Measurements from ENCODE around the gene ARMC9. TPM values are rescaled to one million over a fixed set of nuclear protein-coding genes. Genes with fewer than 3 reads are reported as not detected.
"Not testable (repeated sequence)": the region's sequence is repeated elsewhere in the genome, so short reads cannot be mapped to it uniquely, and the experiment has no call there.

The ARMC9 gene
- total RNA-seq, 2 donors from 2014 or later, result 31.6 to 61.9 TPM

DNA sequence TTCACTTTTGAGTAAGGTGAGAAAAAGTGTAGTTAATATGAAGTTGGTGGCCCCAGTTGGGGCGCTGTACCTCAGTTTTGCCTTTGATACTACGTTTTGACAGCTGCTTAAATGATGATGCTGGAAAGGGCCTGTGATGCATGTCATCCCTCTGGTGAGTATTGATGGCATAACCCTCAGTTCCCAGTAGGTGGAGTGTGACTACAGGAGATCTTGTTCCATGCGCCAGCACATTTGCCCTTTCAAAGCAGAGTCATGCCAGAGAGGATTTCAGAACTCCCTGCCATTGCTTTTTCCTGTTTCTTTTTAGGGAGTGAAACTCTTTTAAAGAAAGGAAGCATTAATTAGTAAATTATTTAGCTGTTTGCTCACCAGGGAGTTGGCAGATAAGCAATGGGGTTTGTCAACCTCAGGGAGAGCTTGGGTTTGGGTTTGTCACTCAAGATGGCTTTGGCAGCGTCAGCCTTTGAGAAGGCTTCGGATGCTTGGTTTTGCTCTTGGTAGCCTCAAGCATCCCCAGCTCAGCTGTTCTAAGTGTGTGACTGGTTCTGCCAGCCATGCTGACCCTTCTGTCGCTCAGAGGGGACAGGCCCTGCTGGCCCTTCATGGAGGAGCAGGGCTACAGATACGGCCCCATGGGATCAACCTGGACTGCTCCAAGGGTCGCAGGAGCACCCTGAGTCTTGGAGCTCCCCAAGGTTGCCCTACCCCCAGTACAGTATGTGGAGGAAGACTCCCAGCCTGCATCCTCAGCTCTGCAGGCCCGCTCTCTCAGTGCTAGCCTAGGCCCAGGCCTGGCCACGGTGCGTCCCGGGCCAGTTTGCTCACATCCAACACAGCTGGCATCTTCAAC, 29.1 kb downstream of the ARMC9 start:
- DNase-seq (ENCODE audit: low spot score), result no peak
- intact Hi-C loops (cut with DNase I), result loop anchor here in 1 of 2 donors (5.0 kb wide), 1 partner anchor 120 kb away; no protein-coding TSS in a partner anchor

DNA sequence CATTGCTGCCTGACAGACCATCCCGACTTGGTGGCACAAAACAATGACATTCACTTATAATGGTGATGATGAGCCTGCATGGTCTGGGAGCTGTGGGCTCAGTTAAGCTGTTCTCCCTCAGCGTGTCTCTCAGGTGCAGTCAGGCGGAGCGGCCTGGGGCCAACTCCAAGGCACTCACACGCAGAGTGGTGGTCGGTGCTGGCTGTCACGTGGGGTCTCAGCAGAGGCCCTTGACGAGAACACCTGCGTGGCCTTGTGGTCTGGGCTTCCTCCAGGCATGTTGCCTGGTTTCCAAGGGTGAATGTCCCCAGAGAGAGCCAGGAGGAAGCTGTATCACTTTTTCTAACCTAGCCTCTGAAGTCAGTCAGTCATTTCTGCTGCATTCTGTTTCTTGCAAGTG, 29.8 kb downstream of the ARMC9 start:
- intact Hi-C loops (cut with DNase I), result loop anchor here in 1 of 2 donors (5.0 kb wide), 1 partner anchor 121 kb away; no protein-coding TSS in a partner anchor
- DNase-seq (ENCODE audit: low spot score), result no peak

DNA sequence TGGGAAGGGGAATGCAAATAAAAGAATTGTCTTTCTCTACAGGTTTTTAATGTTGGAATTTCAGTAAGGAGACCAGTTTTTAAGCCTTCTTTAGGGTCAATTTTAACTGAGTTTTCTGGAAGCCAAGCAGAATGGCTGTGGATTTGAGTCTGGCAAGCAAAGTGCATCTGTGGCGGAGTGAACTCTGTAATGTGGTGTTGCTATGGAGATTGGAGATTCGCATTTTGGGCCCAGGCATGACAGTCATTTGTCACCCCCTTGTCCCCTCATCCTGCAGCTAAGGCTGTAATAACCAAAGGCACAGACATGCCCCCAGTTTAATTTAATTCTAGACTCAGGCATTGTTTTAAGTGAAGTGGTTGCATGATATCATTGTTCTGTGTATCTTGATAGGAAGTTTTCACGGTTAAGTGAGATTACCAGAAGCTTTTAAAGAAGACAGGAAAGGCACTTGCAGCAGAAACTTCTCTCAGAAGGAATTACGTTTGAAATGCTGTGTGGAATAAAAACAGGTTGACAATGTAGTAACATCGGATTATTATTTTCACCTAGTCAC, 30.6 kb downstream of the ARMC9 start:
- intact Hi-C loops (cut with DNase I), result loop anchor here in 1 of 2 donors (5.0 kb wide), 1 partner anchor 122 kb away; no protein-coding TSS in a partner anchor
- DNase-seq (ENCODE audit: low spot score), result no peak

DNA sequence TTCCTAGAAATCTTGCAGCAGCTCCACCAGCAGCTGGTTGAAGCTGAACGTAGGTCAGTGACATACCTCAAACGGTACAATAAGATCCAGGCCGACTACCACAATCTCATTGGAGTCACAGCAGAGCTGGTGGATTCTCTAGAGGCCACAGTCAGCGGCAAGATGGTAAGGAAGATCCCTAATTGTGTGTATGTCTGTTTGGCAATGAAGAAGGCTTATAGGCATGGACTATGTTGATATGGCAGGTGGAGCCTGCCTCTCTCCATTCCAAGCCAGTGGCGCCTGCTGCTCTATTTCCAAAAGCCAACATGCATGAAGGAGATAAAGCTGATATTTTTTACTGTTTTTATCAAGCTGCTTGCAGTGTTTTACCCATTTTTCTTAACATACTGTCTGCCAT, 36.8 kb downstream of the ARMC9 start:
- DNase-seq (ENCODE audit: low spot score), result no peak
- intact Hi-C loops (cut with DNase I), result loop anchor here in 1 of 2 donors (10.0 kb wide), 1 partner anchor 160 kb away; the partner anchor contains the start of gene B3GNT7

DNA sequence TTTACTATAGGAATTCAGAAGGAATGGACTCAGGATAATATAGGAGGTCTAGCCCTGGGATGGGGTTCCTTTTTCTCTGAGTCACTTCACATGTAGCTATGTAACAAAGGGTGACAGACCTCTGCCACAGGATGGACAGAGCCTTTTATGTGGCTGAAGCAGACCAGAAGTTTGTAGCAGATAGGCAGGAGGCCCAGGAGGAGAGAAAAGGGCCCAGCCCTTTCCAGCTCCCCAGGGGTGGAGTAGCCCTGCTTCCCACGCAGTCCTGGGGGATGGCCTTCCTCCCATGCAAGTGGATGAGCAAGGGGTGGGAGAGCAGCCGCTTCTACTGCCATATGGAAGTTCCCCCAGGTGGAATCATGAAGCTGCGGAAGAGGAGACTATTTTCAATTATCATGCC, 40.3 kb downstream of the ARMC9 start:
- intact Hi-C loops (cut with DNase I), result loop anchor here in 1 of 2 donors (10.0 kb wide), 1 partner anchor 156 kb away; the partner anchor contains the start of gene B3GNT7

GRCh38 chr2:231239751-231240150, 41.3 kb downstream of the ARMC9 start:
- no peak for DNase-seq (ENCODE audit: low spot score)

More for the DNA sequence above, 40.3 kb downstream of the ARMC9 start:
- no peak for DNase-seq (ENCODE audit: low spot score)

DNA sequence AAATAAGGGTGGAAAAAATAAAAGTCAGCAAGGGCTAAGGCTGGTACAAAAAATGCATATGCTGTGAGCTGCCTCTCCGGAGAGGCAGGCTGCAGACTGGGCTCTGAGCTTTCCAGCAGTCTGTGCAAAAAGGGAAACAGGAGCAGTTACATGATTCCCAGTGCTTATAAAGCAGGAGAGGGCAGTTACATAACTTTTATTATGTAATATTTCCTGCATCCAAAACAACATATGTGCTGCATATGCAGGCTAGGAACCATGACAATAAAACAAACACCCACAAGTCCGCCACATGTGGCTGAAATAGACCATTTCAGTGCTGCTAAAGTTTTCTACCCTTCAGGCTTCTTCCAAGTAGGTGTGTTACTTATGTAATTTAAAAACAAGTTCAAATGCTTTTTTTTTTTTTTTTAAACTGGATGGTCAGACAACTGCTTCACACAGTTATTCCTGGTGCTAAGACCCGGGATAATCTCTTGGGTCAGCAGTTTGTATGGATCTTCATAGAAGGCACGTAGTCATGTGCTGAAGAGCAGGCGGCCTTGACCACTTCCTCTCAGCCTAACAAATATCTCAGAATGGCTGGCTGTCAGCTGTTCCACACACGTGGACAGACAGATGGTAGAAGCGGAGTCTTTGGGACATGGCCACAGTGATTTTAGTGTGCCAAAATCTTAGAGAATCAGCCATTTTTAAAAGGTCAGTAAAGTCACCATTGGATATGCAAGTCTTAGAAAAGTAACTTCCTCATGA, 43.5 kb downstream of the ARMC9 start:
- intact Hi-C loops (cut with DNase I), result no loop called here
- no peak for DNase-seq (ENCODE audit: low spot score)

More at GRCh38 chr2:231239751-231240150, 41.3 kb downstream of the ARMC9 start:
- intact Hi-C loops (cut with DNase I), result loop anchor here in 1 of 2 donors (10.0 kb wide), 1 partner anchor 155 kb away; the partner anchor contains the start of gene B3GNT7

GRCh38 chr2:231243866-231244265, 45.4 kb downstream of the ARMC9 start:
- intact Hi-C loops (cut with DNase I), result loop anchor here in 1 of 2 donors (2.0 kb wide), 1 partner anchor 13 kb away; no protein-coding TSS in a partner anchor
- no peak for DNase-seq (ENCODE audit: low spot score)

DNA sequence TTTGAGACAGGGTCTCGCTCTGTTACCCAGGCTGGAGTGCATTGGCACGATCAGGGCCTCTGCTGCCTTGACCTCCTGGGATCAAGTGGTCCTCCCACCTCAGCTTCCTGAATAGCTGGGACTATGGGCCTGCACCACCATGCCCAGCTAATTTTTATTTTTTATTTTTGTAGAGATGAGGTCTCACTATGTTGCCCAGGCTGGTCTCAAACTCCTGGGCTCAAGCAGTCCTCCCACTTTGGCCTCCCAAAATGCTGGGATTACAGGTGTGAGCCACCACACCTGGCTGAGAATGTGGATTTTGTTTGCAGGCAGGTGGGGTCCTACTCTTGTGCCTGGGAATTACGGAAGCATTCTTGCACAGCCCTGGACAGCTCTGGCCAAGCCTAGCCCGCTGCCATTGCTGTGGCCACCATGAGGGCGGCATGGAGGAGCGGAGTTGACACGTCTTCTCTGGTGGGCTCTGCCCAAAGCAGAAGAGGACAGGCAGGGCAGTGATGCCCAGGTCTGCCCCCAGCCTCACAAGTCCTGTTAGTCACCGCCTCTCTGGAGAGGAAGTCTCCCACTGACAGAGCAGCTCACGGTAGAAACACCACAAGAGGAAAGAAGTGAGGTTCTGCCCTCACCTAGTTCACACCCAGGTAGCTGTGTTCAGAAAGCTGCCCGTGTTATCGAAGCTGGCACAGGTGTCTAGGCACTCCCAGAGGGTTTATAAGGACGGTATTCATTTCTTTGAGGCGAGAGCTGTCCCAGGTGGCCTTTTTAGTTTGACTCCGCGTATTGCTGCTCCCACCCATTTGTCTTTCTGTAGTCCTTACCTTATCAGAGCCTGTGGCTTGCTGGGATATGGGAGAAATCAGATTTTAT, 46.2 kb downstream of the ARMC9 start:
- intact Hi-C loops (cut with DNase I), result loop anchor here in 1 of 2 donors (2.0 kb wide), 1 partner anchor 14 kb away; no protein-coding TSS in a partner anchor
- no peak for DNase-seq (ENCODE audit: low spot score)

DNA sequence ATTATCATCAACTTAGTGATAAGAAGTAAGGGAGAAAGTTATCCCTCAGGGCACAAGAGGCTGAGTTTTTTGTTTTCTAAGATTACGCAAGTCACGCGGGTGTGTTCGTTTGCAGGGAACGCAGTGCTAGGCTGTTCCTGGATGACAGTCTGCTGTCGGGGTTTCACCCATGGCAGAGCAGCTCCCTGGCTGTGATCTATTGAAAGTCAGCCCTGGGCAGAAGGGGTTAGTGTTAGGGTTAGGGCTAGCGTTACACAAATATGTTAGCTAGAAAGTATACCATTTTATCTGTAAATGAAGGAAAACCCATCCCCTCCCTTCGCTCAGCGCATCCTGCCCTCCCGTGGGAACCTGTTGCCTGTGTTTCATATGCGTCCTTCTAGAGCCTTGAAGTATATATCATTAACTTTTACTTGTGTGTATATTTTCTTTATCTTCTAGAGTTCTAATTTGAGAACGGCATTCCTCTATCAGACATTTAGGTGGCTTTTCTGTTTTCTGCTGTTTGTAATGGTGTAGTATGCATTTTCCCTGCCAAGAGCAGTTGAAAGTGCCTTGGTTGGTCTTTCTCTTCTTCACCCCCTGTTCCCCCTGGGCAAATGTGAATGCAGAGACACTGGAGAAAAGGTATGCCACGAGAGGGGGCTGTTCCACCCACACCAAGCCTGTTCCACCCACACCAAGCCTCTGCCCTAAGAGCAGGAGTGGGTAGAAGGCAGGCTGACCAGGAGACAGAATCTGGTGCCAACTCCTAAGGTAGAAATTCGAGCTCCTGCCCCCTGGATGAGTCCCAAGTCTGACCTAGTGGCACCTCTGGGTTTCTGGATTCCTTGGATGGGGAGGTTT, 47.0 kb downstream of the ARMC9 start:
- DNase-seq (ENCODE audit: low spot score), result no peak
- intact Hi-C loops (cut with DNase I), result loop anchor here in 1 of 2 donors (2.0 kb wide), 1 partner anchor 15 kb away; no protein-coding TSS in a partner anchor

DNA sequence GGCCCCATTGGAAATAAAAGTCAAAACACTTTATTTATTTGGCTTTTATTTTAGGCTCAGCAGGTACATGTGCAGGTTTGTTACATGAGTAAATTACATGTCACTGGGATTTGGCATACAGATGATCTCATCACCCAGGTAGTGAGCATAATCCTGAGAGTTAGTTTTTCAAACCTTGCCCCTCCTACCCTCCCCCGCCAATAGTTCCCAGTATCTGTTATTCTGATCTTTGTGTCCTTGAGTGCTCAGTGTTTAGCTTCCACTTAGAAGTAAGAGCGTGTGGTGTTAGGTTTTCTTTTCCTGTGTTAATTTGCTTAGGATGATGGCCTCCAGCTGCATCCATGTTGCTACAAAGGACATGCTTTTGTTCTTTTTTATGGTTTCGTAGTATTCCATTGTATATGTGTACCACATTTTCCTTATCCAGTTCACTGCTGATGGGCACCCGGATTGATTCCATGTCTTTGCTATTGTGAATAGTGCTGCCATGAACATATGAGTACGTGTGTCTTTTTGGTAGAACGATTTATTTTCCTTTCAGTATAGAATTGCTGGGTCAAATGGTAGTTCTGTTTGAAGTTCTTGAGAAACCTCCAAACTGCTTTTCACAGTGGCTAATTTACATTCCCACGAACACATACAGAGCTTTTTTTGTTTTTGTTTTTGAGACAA, 47.9 kb downstream of the ARMC9 start:
- intact Hi-C loops (cut with DNase I), result no loop called here

GRCh38 chr2:231250146-231250545, 51.7 kb downstream of the ARMC9 start:
- DNase-seq (ENCODE audit: low spot score), result no peak
- intact Hi-C loops (cut with DNase I), result no loop called here

More for the DNA sequence above, 47.9 kb downstream of the ARMC9 start:
- DNase-seq (ENCODE audit: low spot score), result no peak

DNA sequence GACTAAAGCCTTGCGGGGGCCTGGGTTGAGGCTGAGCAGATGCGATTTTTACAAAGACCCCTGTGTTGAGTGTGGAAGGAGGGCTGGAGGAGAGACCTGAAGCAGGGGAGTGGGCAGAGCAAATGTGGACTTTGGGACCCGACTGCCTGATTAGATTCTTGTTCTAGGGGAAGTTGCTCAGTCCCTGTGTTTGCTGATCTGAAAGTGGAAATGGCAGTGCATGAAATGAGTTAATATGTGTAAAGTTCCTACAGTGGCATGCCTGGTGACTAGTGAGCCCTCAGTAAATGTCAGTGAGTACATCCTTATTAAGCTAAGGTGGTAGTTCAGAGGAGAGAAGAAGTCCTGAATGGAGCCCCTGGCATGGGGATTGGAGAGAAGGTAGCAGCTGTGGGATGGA, 52.3 kb downstream of the ARMC9 start:
- DNase-seq (ENCODE audit: low spot score), result no peak
- intact Hi-C loops (cut with DNase I), result no loop called here

- intact Hi-C loops (cut with DNase I); DNase-seq (ENCODE audit: low spot score): not testable (repeated sequence)
Measured at GRCh38 chr2:231253292-231253691, 54.9 kb downstream of the ARMC9 start.

DNA sequence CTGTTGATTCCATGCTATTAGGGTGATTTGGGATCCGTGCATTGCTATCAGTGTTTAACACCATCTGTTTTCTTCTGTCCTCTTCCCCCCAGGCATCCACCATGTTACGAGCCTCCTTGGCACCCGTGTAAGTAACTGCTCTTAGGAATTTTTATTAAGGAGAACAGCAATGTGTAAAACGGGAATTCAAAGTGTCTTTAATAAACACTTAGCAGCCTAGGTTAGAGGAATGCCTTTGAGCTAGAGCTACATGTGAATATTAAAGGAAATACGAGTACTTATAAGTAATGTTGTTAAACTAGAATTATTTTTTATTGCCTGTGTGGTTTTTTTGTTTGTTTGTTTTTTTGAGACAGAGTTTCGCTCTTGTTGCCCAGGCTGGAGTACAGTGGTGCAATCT, 58.1 kb downstream of the ARMC9 start:
- no peak for DNase-seq (ENCODE audit: low spot score)
- intact Hi-C loops (cut with DNase I), result no loop called here

DNA sequence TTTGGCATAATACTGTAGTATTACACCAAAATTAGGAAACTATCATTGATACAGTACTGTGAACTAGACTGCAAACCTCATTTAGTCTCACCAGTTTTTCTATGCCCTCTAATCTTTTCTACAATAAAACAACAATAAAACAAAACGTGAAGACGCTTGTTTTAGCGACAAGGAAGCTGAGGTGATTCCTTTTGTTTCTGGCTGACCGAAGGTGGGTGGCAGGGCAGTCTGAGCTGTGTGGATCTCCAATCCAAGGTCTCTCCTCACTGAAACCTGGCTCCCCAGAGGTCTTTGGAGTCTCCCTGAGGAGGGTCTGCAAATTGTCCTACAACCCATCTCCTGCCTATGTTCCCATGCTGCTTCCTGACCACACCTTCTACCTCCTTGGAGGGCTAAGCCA, 59.3 kb downstream of the ARMC9 start:
- no peak for DNase-seq (ENCODE audit: low spot score)
- intact Hi-C loops (cut with DNase I), result loop anchor here in 1 of 2 donors (1.0 kb wide), 1 partner anchor 14 kb away; no protein-coding TSS in a partner anchor

DNA sequence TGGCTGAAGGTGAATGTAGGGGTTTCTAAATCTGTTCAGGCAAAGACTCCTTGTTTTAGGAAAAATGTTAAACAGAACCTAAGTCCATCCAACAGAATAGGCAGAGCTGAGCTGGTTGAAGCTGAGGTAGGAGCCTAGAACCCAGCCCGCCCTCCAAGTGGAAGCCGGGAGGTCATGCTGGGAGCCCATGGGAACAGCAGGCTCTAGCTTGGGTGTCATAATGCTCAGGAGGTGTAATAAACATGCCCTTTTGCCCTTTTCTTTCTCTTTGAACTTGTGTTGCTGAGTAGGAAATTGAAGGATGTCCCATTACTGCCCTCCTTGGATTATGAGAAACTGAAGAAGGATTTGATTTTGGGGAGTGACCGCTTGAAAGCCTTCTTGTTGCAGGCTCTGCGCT, 60.3 kb downstream of the ARMC9 start:
- intact Hi-C loops (cut with DNase I), result loop anchor here in 1 of 2 donors (1.0 kb wide), 1 partner anchor 13 kb away; no protein-coding TSS in a partner anchor
- no peak for DNase-seq (ENCODE audit: low spot score)
